ENCODE measurements around the gene INTS3.
"Not testable (repeated sequence)": the region's sequence is repeated elsewhere in the genome, so short reads cannot be mapped to it uniquely, and the experiment has no call there.

Gene INTS3

DNA sequence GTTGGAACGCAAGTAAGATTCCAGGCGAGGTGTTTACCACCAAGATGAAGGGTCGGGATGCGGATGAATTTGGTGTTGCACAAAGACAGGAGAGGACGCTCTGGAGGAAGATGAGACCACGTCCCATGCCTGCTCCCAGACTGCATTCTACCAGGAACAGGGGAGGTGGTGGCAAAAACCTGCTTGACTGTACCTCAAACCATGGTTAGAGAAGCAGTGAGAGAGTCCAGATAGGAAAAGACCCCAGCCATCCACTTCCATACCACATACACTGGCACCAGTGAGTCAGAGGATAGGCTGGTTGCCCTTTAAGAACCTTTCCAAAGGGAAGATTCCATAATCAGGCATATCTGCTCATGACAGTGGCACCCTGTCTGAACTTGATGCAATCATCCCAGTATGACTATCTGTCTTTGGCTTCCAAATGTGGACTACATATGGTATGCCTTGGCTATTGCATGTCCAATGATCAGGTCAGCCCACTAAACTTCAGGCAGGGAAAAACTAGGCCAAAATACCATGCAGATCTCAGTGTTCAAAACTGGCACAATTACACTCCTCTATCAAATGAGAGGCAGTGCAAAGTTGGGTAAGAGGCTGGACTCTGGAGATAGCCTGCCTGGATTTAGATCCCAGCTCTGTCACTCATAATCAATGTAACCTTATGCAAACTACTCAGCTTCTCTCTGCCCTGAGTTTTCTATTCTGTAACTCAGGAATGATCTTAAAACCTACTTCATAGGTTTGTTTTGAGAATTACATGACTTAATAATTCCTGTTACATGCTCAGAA, 28.7 kb upstream of the INTS3 start:
- DNase-seq (ENCODE audit: low read depth), result no peak

DNA sequence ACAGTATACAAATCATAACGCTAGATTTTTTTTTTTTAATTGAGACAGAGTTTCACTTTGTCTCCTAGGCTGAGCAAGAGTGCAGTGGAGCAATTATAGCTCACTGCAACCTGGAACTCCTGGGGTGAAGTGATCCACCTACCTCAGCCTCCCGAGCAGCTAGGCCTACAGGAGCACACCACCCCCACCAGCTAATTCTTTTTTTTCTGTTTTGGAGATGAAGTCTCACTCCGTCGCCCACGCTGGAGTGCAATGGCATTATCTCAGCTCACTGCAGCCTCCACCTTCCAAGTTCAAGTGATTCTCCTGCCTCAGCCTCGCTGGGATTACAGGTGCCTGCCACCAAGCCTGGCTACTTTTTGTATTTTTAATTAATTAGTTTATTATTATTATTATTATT, 28.1 kb upstream of the INTS3 start:
- DNase-seq (ENCODE audit: low read depth), result no peak

DNA sequence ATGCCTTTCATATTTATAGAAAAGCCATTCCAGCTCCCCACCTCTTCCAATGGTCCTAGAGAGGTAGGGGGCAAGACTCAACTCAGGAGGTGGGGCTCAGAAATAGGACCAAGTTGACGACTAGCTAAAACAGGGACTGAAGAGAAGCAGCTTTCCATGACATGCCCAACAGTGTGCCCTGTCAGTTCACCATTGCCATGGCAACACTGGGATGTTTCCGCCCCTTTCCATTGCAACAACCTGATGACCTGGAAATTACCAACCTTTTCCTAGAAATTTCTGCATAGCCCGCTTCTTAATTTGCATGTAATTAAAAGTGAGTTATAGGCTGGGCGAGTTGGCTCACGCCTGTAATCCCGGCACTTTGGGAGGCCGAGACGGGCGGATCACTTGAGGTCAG, 22.4 kb upstream of the INTS3 start:
- no peak for DNase-seq (ENCODE audit: low read depth)

DNA sequence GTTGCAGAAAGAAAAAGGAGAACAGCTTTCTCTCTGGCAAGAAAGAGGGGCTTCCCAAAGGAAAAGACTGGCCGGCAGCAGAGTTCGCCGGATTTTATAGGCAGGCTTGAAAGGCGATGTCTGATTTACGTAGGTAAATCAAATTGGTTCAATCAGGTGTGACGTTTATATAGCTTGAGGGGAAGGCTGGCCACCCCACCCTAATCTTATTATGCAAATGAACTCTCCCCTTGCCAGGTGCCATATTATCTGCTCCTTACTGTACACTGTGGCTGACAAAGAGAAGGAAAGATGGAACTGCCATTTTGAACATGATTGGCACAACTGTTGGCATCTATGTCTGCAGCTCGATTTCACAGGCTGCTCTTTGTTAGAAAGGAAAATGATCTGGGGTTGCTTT, 16.8 kb upstream of the INTS3 start:
- no peak for DNase-seq (ENCODE audit: low read depth)

DNA sequence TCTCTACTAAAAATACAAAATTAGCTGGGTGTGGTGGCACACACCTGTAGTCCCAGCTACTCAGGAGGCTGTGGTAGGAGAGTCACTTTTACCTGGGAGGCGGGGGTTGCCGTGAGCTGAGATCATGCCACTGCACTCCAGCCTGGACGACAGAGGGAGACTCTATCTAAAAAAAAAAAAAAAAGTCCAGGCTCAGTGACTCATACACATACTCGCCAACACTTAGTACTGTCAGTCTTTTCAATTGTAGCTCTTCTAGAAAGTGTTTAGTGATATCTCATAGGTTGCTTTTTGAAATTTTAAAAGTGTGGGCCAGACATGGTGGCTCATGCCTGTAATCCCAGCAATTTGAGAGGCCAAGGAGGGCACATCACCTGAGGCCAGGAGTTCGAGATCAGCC, 11.6 kb upstream of the INTS3 start:
- DNase-seq (ENCODE audit: low read depth), result not testable (repeated sequence)

DNA sequence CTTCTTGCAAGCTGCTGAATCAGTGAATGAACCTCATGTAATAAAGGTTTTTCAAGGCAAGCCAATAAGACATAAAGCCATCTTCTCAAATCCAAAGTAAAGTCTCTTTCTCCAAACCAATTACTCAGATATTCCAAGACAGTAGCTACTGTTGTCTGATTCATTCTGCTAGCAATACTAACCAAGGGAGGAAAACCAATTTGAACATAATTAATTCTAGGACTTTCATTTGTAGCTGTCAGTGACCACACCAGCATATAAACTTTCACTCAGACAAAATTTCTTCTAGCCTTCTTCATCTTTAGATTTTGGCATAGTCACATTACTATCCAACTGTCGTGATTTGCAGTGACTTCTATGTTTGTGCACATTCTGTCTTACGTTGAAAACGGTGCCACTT, 10.5 kb upstream of the INTS3 start:
- DNase-seq (ENCODE audit: low read depth), result no peak

DNA sequence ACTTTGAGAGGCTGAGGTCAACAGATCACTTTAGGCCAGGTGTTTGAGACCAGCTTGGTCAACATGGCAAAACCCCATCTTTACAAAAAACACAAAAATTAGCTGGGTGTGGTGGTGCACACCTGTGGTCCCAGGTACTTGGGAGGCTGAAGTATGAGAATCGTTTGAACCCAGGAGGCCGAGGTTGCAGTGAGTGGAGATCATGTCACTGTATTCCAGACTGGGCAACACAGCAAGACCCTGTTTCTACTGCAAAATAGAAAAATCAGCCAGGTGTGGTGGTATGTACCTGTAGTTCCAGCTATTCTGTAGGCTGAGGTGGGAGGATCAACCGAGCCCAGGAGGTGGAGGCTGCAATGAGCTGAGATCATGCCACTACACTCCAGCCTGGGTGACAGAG, 4.2 kb upstream of the INTS3 start:
- DNase-seq (ENCODE audit: low read depth), result no peak

DNA sequence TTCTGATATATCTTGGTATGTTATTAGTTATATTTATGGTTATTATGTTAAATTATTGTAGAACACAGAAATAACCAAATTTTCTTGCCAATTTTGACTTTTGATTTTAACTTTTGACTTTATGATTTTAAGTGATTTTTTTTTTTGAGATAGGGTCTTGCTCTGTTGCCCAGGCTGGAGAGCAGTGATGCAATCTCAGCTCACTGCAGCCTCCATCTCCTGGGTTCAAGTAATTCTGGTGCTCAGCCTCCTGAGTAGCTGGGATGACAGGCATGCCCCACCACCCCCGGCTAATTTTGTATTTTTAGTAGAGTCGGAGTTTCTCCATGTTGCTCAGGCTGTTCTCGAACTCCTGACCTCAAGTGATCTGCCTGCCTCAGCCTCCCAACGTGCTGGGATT, 3.2 kb upstream of the INTS3 start:
- not testable (repeated sequence) for DNase-seq (ENCODE audit: low read depth)

DNA sequence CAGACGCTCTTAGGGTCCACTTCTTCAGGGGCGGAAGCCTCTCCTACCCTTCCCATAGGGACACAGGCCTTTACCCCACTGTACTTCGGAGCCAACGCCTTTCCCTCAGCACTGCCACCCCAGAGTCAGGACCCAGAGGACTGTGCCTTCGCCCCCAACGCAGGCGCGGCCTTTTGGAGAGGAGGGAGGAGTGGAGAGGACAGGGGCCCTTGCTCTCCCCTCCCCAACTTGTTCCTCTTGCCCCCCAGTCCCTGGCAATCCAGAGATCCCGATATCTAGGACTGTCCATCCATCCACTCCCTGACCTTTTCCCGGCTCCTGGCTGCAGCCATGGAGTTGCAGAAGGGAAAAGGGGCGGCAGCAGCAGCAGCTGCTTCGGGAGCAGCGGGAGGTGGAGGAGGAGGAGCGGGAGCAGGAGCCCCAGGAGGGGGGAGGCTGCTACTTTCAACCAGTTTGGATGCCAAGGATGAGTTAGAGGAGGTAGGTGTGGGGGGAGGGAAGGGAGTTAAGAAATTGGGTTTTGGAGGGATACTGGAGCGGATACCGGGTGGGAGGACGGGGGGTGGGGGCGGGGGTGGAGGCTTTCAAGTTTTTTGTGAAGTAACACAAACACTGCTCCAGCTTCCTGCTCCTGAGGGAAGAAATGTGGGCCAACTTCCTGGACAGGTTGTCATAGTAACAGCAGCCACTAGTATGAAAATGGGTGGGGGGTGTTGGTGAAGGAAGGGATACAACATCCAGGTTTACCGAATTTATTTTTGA, 636 bp downstream of the INTS3 start:
- DNase-seq (ENCODE audit: low read depth), result peak; percentile 32

DNA sequence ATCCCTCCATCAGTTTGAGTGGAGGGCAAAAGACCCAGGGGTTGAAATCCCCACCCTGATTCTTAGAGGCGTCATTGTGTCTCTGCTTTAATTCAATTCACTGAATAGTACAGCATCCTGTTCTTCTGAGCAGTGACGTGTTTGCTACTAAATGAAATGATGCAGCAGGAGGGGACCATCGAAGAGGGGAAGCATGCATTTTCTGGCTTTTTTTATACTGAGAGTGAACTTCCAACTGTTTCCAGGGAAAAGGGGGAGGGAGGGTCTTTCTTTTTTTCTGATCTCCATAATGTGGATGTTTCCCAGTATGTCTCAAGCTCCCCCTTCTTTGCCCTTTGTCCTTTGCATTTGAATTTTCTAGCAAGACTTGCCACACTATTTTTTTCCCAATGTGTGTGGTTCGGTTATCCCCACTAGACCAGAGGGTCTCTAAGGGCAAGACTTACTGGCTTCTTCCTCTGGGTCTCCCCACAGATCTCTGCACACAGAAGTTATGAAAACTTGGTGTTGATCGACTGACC, 2.7 kb downstream of the INTS3 start:
- no peak for DNase-seq (ENCODE audit: low read depth)

DNA sequence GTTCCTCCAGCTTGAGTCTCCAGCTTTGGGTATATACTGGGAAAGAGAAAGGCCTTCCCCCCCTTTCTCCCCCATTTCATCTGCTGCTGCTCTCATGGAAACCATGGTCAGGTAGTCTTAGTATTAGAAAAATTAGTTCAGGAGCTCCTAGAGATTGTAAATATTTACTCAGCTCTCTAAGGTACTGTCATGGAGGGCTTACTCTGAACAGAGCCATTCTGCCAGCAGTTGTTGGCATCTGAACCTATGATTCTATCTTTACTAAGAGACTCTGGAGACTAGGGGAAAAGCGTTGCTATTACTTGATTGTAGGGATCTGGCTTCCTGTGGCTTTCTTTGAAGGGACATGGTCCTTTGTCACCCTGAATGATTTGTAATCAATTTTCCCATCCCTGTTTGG, 6.1 kb downstream of the INTS3 start:
- DNase-seq (ENCODE audit: low read depth), result no peak

DNA sequence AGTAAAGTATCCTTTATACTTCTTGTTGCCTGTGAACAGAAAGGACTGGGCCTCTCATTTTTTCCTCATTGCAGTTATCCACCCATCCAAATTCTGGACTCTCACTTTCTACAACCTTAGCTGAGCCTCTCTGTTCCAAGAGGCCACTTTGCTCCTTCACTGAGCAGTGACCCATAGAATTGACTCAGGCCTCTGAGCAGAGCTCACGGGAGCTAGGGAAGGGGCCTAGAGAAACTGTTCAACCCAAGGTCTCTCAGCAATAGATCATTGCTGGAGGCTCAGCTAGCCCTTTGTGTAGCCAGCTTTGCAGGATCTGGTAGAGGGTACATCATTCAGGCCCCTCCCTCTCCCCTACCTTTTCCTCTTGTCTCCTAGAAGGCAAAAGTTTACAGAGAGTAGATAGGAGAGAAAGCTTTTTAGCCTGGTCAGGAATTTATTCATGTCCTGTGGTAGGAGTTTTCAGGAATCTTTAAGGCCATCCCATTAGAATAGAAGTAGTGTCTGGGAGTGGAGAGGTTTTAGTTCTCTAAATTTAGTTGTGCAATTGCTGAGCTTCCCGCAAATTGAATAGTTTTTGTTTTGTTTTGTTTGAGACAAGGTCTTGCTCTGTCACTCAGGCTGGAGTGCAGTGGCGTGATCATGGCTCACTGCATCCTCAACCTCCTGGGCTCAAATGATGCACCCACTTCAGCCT, 6.7 kb downstream of the INTS3 start:
- no peak for DNase-seq (ENCODE audit: low read depth)

DNA sequence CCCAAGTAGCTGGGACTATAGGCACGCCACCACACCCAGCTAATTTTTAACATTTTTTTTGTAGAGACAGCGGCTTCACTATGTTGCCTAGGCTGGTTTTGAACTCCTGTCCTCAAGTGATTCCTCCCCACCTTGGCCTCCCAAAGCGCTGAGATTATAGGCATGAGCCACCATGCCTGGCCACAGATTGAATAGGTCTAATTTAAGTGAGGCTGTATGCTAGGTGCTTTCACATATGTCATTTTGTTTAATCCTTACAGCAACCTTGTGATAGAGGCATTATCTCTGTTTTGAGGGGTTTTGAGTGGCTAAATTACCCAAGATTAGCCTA, 7.2 kb downstream of the INTS3 start:
- no peak for DNase-seq (ENCODE audit: low read depth)

DNA sequence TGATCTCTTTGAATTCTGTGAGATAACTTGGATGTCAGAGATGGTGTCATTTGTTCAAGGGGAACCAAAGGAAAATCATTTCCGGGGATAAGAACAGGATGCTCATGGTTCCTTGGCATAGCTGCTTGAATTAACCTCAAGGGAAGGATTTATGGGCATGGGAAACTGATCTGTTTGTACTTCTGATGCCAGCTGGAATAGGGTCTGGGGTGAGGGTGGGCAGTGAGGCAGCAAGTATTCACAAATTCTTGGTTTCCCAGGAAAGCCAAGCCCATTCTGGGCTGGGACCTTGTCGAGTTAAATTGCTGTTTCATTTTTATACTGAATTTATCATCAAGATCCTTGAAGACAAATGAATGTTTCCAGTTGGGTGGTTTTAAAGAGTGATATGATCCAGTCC, 14.1 kb downstream of the INTS3 start:
- DNase-seq (ENCODE audit: low read depth), result no peak

DNA sequence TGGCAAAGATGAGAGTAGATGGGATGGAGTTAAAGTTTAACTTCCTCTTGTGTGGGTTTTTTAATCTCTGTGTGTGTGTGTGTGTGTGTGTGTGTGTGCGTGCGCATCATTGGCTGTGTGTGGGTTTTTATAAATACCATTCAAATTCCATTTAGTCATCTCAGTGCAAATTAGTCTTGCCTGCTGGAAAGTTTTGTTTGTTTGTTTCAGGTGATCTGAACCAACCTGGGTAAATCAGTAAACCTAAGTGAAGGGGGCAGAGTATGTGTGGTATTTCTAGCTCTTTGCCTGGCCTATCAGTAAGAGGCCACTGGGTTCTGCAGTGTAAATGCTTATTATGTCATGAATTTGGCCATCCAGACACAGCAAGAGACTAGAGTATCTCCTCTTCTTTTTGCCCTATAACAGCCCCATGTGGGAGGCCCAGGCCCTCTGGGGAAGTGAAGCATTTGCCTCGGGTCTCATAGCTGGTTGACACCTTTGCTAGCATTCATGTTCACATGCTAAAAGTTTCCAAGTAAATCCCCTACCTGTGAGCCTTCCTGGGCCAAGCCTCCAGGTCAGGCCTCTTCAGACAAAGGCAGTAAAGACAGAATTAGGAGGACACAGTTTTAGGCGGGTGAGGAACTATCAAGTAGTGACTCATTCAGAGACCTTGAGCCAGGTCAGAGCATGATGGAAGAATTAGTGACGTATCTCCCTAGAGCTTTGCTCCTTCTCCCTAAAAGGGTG, 14.7 kb downstream of the INTS3 start:
- DNase-seq (ENCODE audit: low read depth), result no peak

DNA sequence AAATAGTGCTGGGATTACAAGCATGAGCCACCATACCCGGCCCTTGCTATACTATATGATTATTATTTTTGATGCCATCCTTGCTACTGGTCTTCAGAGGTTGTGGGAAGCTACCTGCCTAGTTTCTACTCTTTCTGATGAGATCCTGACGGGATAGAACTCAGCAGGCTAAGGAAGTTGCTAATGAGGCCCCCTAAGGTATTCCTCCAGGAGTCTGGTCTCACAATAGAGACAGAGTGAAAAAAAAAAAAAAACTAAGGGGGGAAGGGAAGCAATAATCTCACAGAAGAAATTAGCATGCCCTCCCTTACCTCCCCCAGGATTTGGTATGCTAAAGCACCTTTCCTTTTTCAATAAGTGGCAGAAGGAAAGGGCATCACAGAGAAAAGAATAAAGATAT, 17.6 kb downstream of the INTS3 start:
- DNase-seq (ENCODE audit: low read depth), result no peak

DNA sequence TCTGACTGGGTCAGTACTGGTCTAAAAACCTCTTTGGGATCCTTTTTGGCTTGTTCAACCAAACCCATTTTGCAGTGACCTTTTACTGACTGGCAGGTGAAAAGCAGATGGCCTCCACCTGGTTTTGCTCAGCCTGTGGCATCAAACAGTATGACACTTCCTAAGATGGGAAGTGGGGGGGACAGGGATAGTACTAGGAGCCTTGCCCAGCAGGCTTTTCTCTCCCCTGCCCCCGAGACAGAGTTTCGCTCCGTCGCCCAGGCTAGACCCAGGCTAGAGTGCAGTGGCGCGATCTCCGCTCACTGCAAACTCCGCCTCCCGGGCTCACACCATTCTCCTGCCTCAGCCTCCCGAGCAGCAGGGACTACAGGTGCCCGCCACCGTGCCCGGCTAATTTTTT, 18.3 kb downstream of the INTS3 start:
- DNase-seq (ENCODE audit: low read depth), result no peak

DNA sequence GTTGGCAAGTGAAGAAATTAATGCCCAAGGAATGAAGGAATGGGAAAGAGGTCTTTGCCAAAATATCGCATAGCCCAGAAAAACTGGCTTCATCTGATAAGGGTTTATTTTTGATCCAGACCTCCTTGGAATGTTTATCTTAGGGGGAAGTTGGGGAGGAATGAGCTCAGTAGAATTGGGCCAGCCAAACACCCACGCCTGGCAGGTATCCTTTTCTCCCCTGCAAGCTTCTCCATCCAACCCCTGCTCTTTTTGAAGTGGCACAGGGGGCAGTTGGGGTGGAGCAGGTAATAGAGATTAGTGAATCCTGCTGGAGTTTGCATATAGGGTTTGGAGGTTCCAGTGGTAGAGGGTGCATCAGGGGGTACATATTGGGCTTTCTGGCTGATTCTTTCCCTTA, 21.1 kb downstream of the INTS3 start:
- no peak for DNase-seq (ENCODE audit: low read depth)

DNA sequence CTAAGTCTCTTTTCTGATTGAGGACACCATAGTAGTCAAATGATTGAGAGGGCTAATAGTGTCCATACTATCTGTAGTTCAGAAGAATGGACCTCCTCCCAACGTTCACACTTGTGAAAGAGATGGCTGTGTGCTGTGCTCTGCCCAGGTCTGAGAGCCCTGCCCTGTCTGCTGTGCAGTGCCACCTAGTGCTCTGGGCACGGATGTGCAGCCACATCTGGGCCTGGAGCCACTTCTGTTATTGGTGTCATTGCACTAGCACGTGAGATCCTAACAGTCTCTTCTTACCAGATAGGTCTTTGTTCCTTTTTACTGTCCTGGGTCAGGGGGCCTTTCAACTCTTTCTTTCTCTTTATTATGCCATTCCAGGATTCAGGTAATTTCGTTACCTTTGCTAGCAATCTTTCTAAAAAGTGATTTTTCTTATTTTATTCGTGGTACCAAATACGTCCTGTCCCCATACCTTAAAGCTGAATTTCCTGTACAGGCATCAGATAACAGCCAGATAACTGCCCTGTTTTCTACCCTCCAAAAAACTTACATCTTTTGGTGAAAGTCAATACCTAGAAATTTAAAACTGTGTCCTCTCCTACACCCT, 21.7 kb downstream of the INTS3 start:
- DNase-seq (ENCODE audit: low read depth), result peak; percentile 66

DNA sequence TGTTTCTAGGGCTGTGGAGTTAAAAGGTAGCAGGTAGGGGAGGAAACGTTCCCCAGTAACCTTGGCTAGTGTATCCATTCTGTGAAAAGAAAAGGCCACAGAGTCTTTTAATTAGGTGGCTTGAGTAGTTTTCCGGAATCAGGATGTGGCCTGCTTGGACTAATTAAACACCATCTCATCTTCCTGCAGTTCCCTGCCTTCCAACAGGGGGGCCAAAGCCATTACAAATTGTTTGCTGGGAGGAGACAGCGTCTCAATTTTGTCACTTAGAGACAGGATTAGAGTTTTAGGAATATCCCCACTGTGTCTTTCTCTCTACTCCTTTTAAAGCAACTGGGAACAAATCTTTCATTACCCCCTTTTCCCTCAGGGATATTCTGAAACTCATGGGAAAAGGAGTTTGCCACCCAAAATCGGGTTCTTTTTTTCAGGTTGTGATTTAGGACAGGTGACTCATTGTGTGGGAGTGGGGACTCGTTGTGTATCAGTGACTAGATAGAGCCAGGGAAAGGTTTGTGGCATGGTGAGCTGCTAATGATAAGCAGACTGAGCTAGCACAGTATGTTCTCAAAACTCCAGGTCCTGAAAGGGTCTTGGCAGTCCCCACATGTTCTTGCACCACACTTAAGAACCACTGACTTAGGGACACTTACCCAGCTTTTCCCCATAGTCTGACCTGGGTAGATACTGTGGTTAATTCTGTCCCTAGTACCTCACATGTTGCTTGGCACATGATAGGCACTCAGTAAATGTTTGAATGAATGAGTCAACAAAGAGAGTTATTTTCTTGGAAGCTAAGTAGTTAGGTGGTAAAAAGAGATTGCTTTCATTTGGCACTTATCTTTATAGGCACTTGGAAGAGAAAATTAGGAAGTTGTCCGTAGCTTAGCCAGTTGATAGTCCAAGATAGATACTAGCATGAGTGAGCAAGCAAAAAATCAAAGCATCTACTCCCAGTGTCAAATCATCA, 22.5 kb downstream of the INTS3 start:
- DNase-seq (ENCODE audit: low read depth), result no peak

DNA sequence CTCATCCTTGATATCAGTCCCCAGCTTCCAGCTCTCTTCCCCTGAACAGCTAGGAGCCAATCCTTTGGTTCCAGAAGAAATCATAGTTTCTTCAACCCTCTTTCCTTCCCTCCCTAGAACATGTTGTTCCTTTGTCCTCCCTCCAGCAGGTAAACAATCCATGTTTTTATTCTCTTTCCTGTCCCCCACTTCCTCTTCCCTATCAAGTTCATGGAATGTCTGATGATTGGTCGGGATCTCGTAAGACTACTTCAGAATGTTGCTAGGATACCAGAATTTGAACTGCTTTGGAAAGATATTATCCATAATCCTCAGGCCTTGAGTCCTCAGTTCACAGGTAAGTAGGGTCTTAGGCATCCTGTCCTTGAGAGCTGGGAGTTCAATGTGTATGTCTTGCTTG, 24.2 kb downstream of the INTS3 start:
- no peak for DNase-seq (ENCODE audit: low read depth)
